CD4-positive, alpha-beta T cell treated with Interleukin-4 for 1 hour (primary cell): Measurements from ENCODE around the gene B4GALNT4.
"Not testable (repeated sequence)": the region's sequence is repeated elsewhere in the genome, so short reads cannot be mapped to it uniquely, and the experiment has no call there.

ENCODE experiments used
- DNase-seq, 2 donors: peaks; one replicate each; pipeline ENCODE4 v3.0.0-alpha.2; 2020 to 2022

The B4GALNT4 gene

DNA sequence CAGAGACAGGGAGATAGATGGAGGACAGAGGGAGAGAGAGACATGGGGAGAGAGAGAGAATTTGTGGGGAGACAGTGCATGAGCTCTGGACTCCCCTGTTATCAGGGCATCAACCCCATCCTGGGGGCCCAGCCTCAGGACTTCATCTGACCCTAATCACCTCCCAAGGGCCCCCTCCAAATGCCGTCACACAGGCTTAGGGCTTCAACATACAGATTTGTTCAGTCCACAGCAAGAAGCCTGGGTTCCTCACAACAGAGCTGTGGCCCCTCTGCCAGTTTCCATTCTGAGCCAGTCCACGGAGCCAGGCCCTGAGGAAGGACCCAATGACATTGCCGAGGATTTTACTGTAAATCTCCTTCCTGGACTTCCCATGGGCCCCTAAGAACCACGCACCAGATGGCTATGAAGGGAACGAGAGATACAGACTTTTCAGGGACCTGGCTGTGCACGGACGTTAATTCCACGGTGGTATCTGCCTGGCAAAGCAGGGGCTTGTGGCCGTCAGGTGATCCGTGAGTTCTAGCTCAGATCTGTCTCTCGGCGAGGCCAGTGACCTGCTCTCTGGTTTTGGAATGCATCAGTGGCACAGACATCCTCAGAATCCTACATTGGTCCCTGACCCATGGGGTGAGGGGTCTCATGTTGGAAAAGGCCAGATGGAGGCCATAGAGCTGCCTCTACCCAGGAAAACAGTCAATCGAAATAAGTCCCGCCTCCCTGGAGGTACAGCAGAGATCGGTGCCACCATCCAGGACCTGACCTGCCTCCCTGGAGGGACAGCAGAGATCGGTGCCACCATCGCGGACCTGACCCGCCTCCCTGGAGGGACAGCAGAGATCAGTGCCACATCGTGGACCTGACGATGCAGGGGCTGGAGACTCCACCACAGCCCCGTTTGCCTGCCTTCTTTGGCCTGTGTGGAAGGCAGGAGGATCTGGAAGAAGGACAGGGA lies 8.7 kb upstream of the B4GALNT4 start:
- no peak for DNase-seq

- no peak for DNase-seq
These were observed 6.5 kb upstream of the B4GALNT4 start for GRCh38 chr11:362642-363442.

GRCh38 chr11:363443-363805 lies 5.9 kb upstream of the B4GALNT4 start:
- DNase-seq: not testable (repeated sequence)

DNA sequence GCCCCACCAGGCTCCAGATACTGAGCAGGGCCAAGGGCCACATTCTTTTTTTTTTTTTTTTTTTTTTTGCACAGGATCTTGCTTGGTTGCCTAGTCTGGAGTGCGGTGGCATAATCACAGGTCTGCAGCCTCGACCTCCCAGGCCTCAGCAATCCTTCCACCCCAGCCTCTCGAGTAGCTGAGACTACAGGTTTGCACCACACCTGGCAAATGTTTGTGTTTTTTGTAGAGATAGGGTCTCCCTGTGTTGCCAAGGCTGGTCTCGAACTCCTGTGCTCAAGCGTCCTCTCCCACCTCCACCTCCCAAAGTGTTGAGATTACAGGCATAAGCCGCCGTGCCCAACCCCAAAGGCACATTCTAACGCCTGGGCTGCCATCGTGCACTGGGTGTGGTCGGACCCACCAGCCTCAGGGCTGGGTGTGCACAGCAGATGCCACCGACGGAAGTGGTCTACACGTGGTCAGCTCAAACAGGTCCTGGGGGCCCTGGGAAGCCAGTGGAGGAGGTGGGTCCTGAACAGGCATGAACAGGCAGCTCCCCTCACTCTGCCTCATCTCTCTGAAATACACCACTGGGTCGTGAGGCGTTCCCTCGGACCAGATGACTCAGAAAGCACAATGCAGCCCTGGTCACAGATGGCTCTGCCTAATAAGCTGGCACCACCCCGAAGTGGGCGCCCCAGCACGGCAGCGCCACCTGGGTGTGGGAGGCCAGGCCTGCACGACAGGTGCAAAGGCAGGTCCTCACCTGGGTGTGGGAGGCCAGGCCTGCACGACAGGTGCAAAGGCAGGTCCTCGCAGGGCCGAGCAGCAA lies 5.1 kb upstream of the B4GALNT4 start:
- DNase-seq: peak; percentile 74 to 82

DNA sequence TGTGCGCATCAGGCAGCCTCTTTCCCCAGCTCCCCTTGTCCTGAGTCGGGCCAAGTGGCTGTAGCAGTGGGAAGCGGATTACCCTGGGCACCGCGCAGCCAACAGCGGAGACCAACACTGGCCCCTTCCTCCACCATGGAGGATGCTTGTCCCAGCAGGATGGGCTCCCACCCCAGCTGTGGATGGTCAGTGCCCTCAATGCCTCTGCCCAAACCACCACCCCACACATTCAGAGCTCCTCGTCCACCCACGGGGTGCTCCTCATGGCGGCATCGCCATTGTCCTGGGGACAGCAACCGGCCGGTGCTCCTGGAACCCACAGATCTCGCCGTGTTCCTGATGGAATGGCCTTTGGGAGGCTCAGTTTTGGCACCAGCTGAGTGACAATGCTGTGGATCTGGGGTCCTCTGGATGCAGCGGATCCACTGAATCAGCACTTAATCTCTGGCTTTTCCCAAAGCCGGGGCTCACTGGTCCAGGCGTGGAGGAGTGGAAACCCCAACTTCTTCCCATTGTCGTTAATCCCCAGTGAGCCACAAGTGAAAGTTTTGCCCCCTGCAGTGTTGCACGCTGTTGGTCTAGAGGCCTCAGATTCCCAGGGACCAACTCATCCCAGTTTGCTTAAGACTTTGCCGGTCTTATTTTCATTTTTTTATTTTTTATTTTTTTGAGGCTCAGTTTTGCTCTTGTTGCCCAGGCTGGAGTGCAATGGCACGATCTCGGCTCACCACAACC lies 4.1 kb upstream of the B4GALNT4 start:
- no peak for DNase-seq

- no peak for DNase-seq
These were observed 3.5 kb upstream of the B4GALNT4 start for GRCh38 chr11:365831-366230.

- DNase-seq: no peak
These were observed 1.3 kb upstream of the B4GALNT4 start for GRCh38 chr11:367956-368413.

DNA sequence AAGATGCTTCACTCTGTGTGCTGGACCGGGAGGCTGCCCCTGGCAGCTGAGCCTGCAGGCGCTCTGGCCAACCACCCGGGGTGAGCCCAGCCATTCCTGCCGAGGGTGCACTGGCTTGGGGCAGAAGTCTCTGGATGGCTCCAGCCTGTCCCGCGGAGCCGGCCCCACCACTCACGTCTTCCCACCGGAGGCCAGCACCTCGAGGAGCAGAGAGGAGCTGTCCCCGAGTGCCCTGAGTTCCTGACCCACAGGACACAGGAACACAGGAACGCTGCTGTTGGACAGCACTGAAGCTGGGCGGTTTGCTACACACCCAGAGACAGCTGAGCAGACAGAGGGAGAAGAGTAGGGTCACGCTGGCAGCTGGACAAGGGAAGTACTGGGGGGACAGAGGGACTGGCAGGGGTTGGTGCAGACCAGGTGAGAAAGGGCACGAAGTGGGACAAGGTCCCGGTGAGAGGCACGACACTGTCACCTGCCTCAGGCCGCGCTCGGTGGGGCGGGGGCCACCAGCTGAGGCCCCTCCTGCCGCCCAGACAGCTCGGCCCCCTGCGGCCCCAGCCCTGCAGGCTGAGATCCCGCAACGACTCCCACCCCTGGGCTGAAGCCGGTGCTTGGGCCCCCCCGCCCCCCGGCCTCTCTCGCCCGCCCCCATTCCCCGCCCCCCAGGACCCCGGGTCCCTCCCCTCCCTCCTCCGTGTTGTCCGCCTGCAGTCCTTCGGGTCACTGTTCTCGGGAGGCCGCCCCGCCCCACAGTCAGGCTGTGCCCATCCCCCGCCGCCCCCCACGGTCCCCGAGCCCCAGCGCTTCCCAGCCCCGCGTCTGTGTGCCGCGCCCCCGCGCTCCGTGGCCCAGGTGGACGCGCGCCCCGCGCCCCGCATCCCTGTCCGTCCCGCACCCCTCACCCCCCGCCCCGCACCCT lies 624 bp upstream of the B4GALNT4 start:
- DNase-seq: no peak

DNA sequence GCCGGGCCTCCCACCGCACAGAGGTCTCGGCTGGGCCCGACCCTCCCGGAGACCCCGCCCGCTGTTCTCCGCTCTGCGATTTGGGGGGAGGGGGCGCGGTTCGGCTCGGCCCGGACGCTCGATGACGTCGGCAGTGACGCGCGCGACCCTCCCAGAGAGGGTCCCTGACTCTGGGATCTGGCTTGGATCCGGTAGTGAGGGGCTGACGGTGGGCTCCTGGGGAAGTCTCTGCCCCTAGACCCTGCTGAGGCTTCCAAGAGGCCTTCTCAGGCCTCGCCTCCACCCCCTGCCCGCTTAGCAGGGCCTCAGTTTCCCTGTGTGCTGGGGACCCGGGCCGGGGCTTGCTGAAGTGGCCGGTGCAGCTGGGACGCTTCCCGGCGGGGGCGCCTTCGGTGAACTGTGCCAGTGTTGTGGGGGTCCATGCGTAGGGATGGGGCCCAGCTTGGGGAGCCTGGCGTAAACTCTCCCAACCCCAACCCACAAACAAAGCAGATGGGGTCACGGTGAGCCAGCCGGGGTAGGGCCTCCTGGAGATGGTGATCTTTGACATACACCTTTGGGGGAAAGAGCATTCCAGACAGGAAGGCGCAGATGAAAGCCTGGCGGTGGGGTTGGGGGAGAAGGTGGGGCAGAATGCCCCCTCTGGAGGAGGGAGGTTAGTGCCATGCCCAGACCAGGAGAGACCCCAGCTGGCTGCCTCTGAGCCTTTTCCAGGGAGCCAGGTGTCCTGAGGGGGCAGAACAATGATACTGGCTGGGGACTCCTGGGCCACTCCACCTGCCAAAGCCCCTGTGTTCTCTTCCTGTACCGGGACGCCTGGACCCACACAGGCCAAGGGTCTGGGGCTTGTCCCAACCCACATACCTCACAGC lies 1.0 kb downstream of the B4GALNT4 start:
- DNase-seq: no peak

DNA sequence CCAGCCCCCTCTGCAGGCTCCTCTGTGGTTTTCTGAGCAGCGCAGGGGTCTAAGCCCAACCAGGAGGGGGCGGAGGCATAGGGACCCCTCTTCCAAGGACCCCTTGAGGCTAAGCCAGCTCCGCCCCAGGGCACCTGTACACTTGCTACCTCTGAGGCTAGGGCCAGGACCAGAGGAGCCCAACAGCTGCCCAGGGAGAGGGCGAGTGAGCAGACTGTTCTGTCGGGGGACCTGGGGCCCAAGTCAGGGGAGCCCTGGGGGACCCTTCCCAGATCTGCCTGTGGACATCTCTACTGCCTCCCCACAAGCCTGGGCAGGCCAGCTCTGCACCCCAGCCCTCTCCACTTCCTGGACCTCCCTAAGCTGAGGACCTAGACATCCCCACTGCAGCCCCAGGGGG lies 1.8 kb downstream of the B4GALNT4 start:
- DNase-seq: no peak

DNA sequence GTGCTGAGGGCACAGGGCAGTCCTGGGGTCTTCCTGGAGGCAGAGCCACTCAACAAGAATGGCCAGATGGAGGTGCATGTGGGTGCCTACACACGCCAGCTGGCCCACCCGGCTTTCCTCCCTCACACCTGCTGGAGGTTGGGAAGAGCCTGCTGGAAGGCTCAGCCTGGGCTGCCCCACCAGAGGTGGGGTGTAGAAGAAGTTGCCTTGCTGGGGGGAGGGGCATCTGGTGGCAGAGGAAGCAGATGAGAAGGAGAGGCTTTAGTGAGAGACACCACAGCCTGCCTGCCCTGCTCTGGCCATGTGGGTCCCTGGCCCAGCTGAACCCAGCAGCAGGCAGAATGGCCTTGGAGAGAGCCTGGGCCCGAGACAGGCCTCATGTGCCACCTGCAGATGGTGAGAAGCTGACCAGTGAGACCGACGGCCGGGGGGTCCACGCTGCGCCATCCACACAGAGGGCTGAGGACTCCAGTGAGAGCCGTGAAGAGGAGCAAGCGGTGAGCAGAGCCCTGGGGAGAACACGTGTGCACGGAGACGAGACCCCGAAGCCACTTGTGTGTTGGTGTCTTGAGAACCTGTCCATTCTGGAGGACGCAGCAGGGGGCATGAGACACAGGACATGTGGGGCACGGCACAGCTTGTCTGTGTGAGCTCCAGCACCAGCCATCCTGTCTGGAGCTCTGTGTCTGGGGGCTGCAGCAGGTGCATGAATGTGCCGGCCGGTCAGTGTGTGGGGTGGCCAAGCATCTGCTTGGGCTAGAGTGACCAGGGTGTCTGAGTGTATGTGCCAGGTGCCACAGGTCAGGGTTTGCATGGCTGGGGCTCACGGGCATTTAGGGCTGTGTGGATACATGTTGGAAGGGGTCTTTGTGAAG lies 2.7 kb downstream of the B4GALNT4 start:
- DNase-seq: no peak

DNA sequence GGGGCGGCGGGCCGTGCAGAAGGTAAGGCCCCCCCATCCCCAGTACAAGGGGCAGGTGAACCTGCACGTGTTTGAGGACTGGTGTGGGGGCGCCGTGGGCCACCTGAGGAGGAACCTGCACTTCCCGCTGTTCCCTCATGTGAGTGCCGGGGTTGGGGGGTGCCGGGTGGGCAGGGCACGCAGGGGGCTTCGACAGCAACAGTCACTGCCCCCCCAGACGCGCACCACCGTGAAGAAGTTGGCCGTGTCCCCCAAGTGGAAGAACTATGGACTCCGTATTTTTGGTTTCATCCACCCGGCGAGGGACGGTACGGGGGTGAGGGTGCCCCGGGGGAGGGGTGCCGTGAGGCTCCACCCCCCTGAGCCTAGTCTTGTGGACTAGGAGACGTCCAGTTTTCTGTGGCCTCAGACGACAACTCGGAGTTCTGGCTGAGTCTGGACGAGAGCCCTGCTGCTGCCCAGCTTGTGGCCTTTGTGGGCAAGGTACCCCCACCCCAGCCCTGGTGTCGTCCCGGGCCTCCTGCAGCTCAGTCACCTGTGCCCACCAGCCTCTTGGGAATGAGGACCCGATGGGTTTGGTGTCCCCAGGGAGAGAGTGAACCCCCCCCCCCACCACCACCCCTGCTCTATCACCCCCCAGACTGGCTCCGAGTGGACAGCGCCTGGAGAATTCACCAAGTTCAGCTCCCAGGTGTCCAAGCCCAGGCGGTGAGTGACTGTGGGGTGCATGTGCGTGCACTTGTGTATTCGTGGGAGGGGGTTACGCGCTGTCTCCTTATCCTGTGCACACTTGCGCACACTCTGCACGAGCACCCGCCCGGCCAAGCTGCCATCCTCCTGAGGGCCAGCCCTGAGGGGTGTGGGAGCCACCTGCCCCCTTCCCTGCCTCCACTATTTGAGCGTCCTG lies 3.8 kb downstream of the B4GALNT4 start:
- no peak for DNase-seq

GRCh38 chr11:373716-374551 lies 4.6 kb downstream of the B4GALNT4 start:
- DNase-seq: no peak

GRCh38 chr11:375065-376025 lies 6.0 kb downstream of the B4GALNT4 start:
- DNase-seq: no peak

DNA sequence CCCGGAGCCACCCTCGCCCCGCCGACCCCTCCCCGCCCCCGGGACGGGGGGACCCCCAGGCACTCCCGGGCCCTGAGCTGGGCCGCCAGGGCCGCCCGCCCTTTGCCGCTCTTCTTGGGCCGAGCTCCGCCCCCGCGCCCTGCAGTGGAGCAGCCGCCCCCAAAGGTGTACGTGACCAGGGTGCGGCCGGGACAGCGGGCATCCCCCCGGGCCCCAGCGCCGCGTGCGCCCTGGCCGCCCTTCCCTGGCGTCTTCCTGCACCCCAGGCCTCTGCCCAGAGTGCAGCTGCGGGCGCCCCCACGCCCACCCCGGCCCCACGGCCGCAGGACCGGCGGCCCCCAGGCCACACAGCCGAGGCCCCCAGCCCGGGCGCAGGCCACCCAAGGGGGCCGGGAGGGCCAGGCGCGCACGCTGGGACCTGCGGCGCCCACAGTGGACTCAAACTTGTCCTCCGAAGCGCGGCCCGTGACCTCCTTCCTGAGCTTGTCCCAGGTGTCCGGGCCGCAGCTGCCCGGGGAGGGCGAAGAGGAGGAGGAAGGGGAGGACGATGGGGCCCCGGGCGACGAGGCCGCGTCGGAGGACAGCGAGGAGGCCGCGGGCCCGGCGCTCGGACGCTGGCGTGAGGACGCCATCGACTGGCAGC lies 7.4 kb downstream of the B4GALNT4 start:
- DNase-seq: no peak
